ENCODE results near the gene MAN1C1.

GRCh38 chr1:25629836-25630235, 13.2 kb downstream of the MAN1C1 start:
- TF ChIP-seq POLR2AphosphoS5 (IDR thresholded peaks at IDR 0.05) (no peak), POLR2A (IDR thresholded peaks at IDR 0.05) (no peak), EP300 (IDR thresholded peaks at IDR 0.05) (no peak)
- TF ChIP-seq, protein P1, sequence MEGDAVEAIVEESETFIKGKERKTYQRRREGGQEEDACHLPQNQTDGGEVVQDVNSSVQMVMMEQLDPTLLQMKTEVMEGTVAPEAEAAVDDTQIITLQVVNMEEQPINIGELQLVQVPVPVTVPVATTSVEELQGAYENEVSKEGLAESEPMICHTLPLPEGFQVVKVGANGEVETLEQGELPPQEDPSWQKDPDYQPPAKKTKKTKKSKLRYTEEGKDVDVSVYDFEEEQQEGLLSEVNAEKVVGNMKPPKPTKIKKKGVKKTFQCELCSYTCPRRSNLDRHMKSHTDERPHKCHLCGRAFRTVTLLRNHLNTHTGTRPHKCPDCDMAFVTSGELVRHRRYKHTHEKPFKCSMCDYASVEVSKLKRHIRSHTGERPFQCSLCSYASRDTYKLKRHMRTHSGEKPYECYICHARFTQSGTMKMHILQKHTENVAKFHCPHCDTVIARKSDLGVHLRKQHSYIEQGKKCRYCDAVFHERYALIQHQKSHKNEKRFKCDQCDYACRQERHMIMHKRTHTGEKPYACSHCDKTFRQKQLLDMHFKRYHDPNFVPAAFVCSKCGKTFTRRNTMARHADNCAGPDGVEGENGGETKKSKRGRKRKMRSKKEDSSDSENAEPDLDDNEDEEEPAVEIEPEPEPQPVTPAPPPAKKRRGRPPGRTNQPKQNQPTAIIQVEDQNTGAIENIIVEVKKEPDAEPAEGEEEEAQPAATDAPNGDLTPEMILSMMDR (IDR thresholded peaks at IDR 0.05), result no peak
